ENCODE results near the gene KIAA2012.

Gene KIAA2012

DNA sequence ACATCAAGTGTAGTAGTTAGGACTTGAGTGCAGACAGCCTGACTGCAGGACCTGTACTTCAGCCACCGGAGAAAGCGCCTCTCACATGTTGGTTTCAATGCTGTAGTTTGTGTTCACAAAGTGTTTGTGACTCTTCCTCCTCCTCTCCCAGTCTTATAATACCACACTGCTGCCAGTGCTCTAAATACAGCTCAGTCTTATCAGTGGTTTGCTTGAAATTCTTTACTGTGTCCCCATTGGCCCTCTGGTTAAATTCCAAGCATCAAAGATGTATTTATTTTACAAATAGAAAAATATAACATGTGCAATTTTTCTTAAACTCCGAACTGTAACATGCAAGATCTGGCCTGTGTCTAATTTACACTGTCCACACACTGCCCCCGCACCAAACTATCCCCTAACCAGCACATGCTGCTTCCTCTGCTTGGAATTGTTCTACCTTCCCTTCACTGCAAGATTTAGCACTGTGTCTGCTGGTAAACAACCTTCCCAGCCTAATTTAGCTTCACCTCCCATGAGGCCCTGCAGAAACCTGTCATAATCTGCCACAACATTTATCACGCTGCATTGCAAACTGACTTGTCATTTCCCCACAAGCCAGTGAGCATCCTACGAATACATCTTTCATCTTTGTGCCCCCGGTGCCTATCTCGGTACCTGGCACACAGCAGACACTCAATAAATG is 88.2 kb downstream of the KIAA2012 start:
- TF ChIP-seq, protein P1, sequence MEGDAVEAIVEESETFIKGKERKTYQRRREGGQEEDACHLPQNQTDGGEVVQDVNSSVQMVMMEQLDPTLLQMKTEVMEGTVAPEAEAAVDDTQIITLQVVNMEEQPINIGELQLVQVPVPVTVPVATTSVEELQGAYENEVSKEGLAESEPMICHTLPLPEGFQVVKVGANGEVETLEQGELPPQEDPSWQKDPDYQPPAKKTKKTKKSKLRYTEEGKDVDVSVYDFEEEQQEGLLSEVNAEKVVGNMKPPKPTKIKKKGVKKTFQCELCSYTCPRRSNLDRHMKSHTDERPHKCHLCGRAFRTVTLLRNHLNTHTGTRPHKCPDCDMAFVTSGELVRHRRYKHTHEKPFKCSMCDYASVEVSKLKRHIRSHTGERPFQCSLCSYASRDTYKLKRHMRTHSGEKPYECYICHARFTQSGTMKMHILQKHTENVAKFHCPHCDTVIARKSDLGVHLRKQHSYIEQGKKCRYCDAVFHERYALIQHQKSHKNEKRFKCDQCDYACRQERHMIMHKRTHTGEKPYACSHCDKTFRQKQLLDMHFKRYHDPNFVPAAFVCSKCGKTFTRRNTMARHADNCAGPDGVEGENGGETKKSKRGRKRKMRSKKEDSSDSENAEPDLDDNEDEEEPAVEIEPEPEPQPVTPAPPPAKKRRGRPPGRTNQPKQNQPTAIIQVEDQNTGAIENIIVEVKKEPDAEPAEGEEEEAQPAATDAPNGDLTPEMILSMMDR (IDR thresholded peaks at IDR 0.05; ENCODE audit: insufficient read depth, low read length, poor library complexity, severe bottlenecking): no peak
- DNase-seq (ENCODE audit: extremely low read depth, insufficient read length): no peak
- no peak overlapping the region for H3K4me3 ChIP-seq (replicated peaks; ENCODE audit: low read depth, low read length)
- H3K36me3 ChIP-seq (ENCODE audit: control insufficient read depth, insufficient read depth, low read length): no peaks in the 10 kb centered on the region
- H3K27me3 ChIP-seq (replicated peaks; ENCODE audit: control insufficient read depth, insufficient read depth, low read length): no peaks in the 10 kb centered on the region

DNA sequence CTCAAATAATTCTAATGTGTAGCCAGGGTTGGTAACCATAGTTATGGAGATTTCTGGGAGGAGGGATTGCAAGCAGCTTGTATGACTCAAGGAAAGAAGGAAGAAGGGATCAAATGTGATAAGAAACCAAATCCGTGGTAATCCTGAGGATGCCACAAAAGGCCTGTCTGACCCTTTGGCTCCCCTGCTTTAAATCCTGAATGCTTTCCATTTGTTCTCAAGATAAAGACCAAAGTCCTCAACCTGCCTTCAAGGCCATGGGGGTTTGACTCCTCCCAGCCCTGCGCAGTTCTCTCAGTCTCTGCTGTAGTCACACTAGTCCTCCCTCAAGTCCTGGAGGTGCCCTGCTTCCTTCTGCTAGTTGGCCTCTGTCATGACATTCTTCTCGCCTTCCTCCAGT is 91.4 kb downstream of the KIAA2012 start:
- TF ChIP-seq, protein P1 (IDR thresholded peaks at IDR 0.05; ENCODE audit: insufficient read depth, low read length, poor library complexity, severe bottlenecking): no peak
- DNase-seq (ENCODE audit: extremely low read depth, insufficient read length): no peak
- no peaks in the 10 kb centered on the region for H3K27me3 ChIP-seq (replicated peaks; ENCODE audit: control insufficient read depth, insufficient read depth, low read length)
- H3K4me3 ChIP-seq (replicated peaks; ENCODE audit: low read depth, low read length): no peak overlapping the region
- no peaks in the 10 kb centered on the region for H3K36me3 ChIP-seq (ENCODE audit: control insufficient read depth, insufficient read depth, low read length)

DNA sequence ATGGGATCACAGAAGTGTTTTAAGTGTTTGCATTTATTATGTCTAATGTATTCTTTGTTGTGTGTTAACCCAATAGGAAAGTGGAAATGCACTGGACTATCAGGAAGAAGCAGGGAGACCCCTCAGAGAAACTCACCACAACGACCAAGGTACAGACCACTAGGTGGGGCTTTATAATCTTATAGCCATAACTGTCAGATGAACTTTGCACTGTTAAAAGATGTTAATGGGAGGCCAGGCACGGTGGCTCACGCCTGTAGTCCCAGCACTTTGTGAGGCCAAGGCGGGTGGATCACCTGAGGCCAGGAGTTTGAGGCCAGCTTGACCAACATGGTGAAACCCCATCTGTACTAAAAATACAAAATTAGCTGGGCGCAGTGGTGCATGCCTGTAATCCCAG is 92.2 kb downstream of the KIAA2012 start:
- DNase-seq (ENCODE audit: extremely low read depth, insufficient read length): no peak
- no peaks in the 10 kb centered on the region for H3K36me3 ChIP-seq (ENCODE audit: control insufficient read depth, insufficient read depth, low read length)
- H3K27me3 ChIP-seq (replicated peaks; ENCODE audit: control insufficient read depth, insufficient read depth, low read length): no peaks in the 10 kb centered on the region
- no peak overlapping the region for H3K4me3 ChIP-seq (replicated peaks; ENCODE audit: low read depth, low read length)
- TF ChIP-seq, protein P1 (IDR thresholded peaks at IDR 0.05; ENCODE audit: insufficient read depth, low read length, poor library complexity, severe bottlenecking): no peak

DNA sequence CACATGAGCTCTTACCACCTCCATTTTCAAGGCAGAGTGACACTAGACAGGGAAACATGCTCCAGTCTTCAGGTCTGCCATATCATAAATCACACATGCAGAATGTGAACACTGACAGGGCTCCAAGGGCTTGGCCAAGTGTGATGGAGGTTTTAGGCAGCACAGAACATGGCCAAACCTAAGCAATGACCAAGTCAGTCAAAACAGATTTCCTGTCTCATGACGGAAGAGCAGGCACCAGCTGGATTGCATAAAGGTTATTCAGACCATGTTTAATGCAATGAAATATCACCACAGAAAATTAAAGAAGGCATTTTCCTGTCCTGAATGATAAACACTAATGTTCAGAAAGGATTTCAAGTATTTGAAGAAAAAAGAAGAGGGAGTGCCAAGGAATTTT is 92.9 kb downstream of the KIAA2012 start:
- DNase-seq (ENCODE audit: extremely low read depth, insufficient read length): no peak
- Histone ChIP-seq H3K4me3 (replicated peaks; ENCODE audit: low read depth, low read length) (no peak overlapping the region), H3K36me3 (ENCODE audit: control insufficient read depth, insufficient read depth, low read length) (no peaks in the 10 kb centered on the region), H3K27me3 (replicated peaks; ENCODE audit: control insufficient read depth, insufficient read depth, low read length) (no peaks in the 10 kb centered on the region)
- TF ChIP-seq, protein P1 (IDR thresholded peaks at IDR 0.05; ENCODE audit: insufficient read depth, low read length, poor library complexity, severe bottlenecking): no peak

DNA sequence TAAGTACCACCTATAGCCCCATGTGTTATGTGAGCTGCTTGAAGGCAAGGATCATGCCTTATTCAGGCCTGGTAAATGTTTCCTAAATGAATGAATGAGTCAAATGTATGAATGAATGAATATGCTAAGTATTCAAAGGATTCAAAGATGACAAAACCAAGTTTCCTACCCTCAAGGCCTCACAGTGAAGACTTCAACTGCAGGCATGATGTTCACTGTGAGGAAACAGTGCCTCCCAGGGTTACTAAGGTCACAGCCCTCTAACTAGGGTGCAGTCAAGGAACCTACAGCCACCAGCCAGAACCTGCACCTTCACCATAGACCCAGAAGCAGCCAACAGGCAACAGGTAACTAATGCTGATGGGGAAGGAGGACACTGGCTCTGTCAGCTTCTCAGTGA is 96.1 kb downstream of the KIAA2012 start:
- no peaks in the 10 kb centered on the region for H3K36me3 ChIP-seq (ENCODE audit: control insufficient read depth, insufficient read depth, low read length)
- H3K27me3 ChIP-seq (replicated peaks; ENCODE audit: control insufficient read depth, insufficient read depth, low read length): no peaks in the 10 kb centered on the region
- H3K4me3 ChIP-seq (replicated peaks; ENCODE audit: low read depth, low read length): no peak overlapping the region
- TF ChIP-seq, protein P1 (IDR thresholded peaks at IDR 0.05; ENCODE audit: insufficient read depth, low read length, poor library complexity, severe bottlenecking): no peak
- DNase-seq (ENCODE audit: extremely low read depth, insufficient read length): no peak

Data from GM06990 (cell line).